ENCODE measurements around the gene SLC39A11.

GRCh38 chr17:72989074-72989610, 103.3 kb downstream of the SLC39A11 start:
- no peak for TF ChIP-seq CTCF (IDR thresholded peaks at IDR 0.05)
- TF ChIP-seq POLR2A (IDR thresholded peaks at IDR 0.05) = no peak

All from testis (tissue), 2 donors.